GM06990 (cell line): Measurements from ENCODE around the gene TFPT.

Source experiments
- DNase-seq: peaks from one replicate; pipeline ENCODE4 v3.0.0-alpha.2; 2011; ENCODE audit not compliant: insufficient read length; ENCODE audit errors: extremely low read depth
- H3K27me3 ChIP-seq: replicated peaks from 2 replicates; pipeline ENCODE4 v1.6.0; 2011; ENCODE audit warnings: low read length; ENCODE audit not compliant: control insufficient read depth, insufficient read depth
- H3K36me3 ChIP-seq: 2 replicates; pipeline ENCODE4 v1.5.1; 2011; ENCODE audit warnings: low read length; ENCODE audit not compliant: control insufficient read depth, insufficient read depth
- H3K4me3 ChIP-seq: replicated peaks from 2 replicates; pipeline ENCODE4 v1.5.1; 2011; ENCODE audit warnings: low read depth, mild to moderate bottlenecking, control low read depth, low read length
- TF ChIP-seq, protein P1 (sequence below): IDR thresholded peaks from 2 replicates; pipeline ENCODE4 v1.5.1; 2011; ENCODE audit warnings: low read length, control low read depth, mild to moderate bottlenecking, inconsistent platforms; ENCODE audit not compliant: insufficient read depth, poor library complexity, severe bottlenecking

The TFPT gene

DNA sequence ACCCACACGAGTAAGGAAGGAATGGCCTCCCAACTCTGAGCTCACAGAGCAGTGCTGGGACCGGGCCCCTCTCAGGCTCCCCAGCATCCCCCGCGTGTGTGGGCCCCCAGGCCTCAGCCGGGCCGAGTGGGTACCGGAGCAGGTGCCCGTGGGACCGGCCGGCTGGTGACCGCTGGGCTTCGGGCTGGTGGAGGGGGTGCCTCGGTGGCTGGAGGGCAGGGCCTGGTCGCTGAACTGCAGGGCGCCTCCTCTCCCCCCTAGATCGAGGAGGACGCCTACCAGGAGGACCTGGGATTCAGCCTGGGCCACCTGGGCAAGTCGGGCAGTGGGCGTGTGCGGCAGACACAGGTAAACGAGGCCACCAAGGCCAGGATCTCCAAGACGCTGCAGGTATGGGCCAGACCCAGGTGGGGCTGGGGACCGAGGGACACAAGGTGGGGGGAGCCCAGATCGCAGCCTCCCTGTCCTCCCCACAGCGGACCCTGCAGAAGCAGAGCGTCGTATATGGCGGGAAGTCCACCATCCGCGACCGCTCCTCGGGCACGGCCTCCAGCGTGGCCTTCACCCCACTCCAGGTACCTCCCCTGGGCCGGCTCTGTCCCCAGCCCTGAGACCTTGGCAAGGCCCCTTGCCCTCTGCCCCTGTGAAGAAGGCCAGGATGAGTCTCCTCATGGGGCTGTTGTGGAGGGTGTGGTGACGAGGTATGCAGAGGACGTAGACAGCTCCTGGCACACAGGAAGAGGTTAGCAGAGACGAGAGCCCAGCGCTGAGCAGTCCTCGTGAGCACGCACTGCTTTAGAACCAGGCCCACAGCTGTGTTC is 13.5 kb upstream of the TFPT start:
- Histone ChIP-seq H3K4me3 (no peak overlapping the region), H3K36me3 (peaks cover 34% of the 10 kb centered on the region), H3K27me3 (no peaks in the 10 kb centered on the region)
- TF ChIP-seq, protein P1, sequence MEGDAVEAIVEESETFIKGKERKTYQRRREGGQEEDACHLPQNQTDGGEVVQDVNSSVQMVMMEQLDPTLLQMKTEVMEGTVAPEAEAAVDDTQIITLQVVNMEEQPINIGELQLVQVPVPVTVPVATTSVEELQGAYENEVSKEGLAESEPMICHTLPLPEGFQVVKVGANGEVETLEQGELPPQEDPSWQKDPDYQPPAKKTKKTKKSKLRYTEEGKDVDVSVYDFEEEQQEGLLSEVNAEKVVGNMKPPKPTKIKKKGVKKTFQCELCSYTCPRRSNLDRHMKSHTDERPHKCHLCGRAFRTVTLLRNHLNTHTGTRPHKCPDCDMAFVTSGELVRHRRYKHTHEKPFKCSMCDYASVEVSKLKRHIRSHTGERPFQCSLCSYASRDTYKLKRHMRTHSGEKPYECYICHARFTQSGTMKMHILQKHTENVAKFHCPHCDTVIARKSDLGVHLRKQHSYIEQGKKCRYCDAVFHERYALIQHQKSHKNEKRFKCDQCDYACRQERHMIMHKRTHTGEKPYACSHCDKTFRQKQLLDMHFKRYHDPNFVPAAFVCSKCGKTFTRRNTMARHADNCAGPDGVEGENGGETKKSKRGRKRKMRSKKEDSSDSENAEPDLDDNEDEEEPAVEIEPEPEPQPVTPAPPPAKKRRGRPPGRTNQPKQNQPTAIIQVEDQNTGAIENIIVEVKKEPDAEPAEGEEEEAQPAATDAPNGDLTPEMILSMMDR: no peak
- DNase-seq: no peak

DNA sequence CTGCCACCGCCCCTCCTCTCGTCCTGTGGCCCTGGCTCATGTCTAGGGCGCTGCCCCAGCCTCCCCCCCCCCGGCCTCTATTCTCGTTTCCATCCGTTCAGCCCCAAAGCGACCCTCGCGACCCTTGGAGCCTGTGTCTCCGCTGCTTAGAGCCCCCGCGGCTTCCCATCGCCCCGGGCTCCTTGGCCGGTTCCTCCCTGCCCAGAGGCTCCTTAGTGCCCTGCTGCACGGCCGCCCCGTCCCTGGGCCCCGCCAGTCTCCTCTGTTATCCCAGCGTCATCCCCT is 12.9 kb upstream of the TFPT start:
- TF ChIP-seq, protein P1: no peak
- Histone ChIP-seq H3K4me3 (no peak overlapping the region), H3K27me3 (no peaks in the 10 kb centered on the region), H3K36me3 (peaks cover 39% of the 10 kb centered on the region)
- no peak for DNase-seq

DNA sequence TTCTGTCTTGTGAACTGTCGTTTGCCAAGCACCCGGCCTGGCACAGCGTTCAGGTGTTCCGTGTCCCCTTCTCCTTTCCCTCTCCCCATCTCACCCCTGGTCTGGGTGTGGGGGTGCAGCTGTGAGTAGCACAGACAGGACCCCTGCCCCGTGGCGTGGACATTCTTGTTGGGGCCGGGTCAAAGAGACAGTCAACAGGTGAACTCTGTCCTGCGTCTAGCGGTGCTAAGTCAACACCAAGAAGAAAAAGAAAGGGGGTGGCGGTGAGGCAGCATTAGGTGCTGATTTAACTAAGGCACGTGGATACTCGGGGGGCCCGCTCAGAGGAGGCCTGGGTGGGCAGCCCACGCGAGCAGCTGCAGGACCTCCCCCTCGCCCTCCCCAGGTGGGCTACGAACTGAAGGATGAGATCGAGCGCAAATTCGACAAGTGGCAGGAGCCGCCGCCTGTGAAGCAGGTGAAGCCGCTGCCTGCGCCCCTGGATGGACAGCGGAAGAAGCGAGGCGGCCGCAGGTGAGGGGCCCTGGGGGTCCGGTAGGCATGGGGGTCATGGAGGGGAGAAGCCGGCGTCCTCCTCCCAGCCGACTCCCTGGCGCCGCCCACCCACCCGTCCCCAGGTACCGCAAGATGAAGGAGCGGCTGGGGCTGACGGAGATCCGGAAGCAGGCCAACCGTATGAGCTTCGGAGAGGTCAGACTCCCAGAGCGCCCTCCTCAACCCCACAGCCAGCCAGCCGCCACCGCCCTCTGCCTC is 12.4 kb upstream of the TFPT start:
- H3K27me3 ChIP-seq: no peaks in the 10 kb centered on the region
- TF ChIP-seq, protein P1: no peak
- H3K4me3 ChIP-seq: no peak overlapping the region
- DNase-seq: no peak
- peaks cover 43% of the 10 kb centered on the region for H3K36me3 ChIP-seq

DNA sequence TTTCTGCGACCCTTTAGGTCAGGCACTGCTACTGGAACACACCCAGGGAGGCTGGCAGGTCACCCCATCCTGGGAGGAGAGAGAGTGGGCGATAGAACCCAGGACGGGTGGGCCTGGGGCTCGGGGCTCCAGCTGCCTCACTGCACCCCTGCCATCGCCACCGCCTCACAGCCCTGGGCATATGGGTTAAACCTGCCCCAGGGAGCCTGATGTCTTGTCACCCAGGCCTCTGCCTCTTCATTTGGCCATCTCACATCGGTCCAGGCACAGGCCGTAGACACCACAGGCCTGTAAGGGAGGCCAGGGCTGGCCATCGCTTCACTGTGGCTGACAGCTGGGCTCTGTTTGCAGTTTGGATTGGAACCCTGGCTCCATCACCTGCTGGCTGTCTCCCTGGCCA is 10.3 kb upstream of the TFPT start:
- no peaks in the 10 kb centered on the region for H3K27me3 ChIP-seq
- H3K4me3 ChIP-seq: no peak overlapping the region
- TF ChIP-seq, protein P1: no peak
- H3K36me3 ChIP-seq: peaks cover 41% of the 10 kb centered on the region
- DNase-seq: no peak

DNA sequence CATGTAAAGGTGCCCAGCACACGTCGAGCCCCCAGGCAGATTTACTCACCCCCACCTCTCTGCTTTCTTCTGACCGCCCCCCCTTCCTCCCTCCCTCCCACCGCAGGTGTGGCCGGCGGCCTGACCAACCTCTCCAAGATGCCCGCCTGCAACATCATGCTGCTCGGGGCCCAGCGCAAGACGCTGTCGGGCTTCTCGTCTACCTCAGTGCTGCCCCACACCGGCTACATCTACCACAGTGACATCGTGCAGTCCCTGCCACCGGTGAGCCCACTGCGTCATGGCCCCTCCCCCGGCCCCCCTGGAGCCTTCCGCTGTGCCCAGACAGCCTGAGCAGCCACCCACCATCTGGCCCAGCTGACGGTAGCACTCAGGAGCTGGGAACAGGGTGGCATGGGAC is 8.9 kb upstream of the TFPT start:
- no peak overlapping the region for H3K4me3 ChIP-seq
- no peak for DNase-seq
- no peaks in the 10 kb centered on the region for H3K27me3 ChIP-seq
- TF ChIP-seq, protein P1: no peak
- peaks cover 43% of the 10 kb centered on the region for H3K36me3 ChIP-seq
